GM19099 (cell line): ENCODE measurements around the gene ABHD2.

Source experiments
- POLR2A ChIP-seq: IDR thresholded peaks from 3 replicates; pipeline ENCODE4 v1.6.1; 2011; ENCODE audit warnings: low read depth; ENCODE audit not compliant: insufficient read length; ENCODE audit errors: extremely low read depth

ABHD2 gene

GRCh38 chr15:89108835-89109234 lies 20.6 kb downstream of the ABHD2 start:
- no peak for TF ChIP-seq POLR2A

GRCh38 chr15:89109238-89109637 lies 21.0 kb downstream of the ABHD2 start:
- TF ChIP-seq POLR2A = no peak

- no peak for TF ChIP-seq POLR2A
Observed at GRCh38 chr15:89110060-89110459, 21.8 kb downstream of the ABHD2 start.

GRCh38 chr15:89111352-89111751 lies 23.1 kb downstream of the ABHD2 start:
- no peak for TF ChIP-seq POLR2A

- TF ChIP-seq POLR2A = no peak
Observed at GRCh38 chr15:89111961-89112340, 23.7 kb downstream of the ABHD2 start.

- no peak for TF ChIP-seq POLR2A
Observed at GRCh38 chr15:89112341-89112971, 24.2 kb downstream of the ABHD2 start.

- no peak for TF ChIP-seq POLR2A
Observed at GRCh38 chr15:89113296-89114024, 25.2 kb downstream of the ABHD2 start.

GRCh38 chr15:89114990-89115389 lies 26.7 kb downstream of the ABHD2 start:
- TF ChIP-seq POLR2A = no peak

- TF ChIP-seq POLR2A = no peak
Observed at GRCh38 chr15:89115547-89115946, 27.3 kb downstream of the ABHD2 start.

- no peak for TF ChIP-seq POLR2A
Observed at GRCh38 chr15:89116404-89116803, 28.1 kb downstream of the ABHD2 start.

GRCh38 chr15:89117790-89118189 lies 29.5 kb downstream of the ABHD2 start:
- no peak for TF ChIP-seq POLR2A

- TF ChIP-seq POLR2A = no peak
Observed at GRCh38 chr15:89118481-89118989, 30.3 kb downstream of the ABHD2 start.

- no peak for TF ChIP-seq POLR2A
Observed at GRCh38 chr15:89119489-89120478, 31.5 kb downstream of the ABHD2 start.

GRCh38 chr15:89121414-89121813 lies 33.2 kb downstream of the ABHD2 start:
- TF ChIP-seq POLR2A = no peak

- no peak for TF ChIP-seq POLR2A
Observed at GRCh38 chr15:89122505-89123180, 34.4 kb downstream of the ABHD2 start.
